ENCODE measurements around the gene ZBTB34. TPM values are rescaled to one million over a fixed set of nuclear protein-coding genes. Genes with fewer than 3 reads are reported as not detected.
A peak's percentile ranks its signal among the peaks of the same experiment; 100 is the strongest.

The ZBTB34 gene
- total and polyA plus RNA-seq, 9 of the 15 experiments (the other 6 are each of a cell fraction or from before 2014, with no cell fraction given), result 2.7 to 15.6 (median 9.8) TPM

GRCh38 chr9:126877418-126877817 is 17.0 kb downstream of the ZBTB34 start:
- H3K9ac ChIP-seq (ENCODE audit: insufficient read depth in 1 of 2, low read depth in 2 of 2, low read length in 2 of 2), result no peak overlapping the region
- WGBS (ENCODE audit: insufficient coverage, low coverage, missing lambda C conversion rate), result 92% methylated on average over 8 of the region's 9 CpGs
- BruUV-seq (replicated peaks), result no TSS peak
- no peak for ATAC-seq
- H3K27me3 ChIP-seq (ENCODE audit: control insufficient read depth in 2 of 2, insufficient read depth in 2 of 2, low read length in 2 of 2), result no peaks in the 10 kb centered on the region
- no peak overlapping the region for H3K4me2 ChIP-seq (ENCODE audit: insufficient read depth, low read length)
- no peak overlapping the region for H2AFZ ChIP-seq (ENCODE audit: low read depth, low read length)
- peaks cover 3 to 5% of the 10 kb centered on the region in 2 experiments; a peak in 1 of 5 replicates for H3K4me1 ChIP-seq (replicated peaks in 1 of 2; ENCODE audit: control insufficient read depth in 2 of 2, insufficient read depth in 2 of 2, low read length in 2 of 2)
- in situ Hi-C loops (cut with MboI), result no loop called here
- H4K20me1 ChIP-seq (replicated peaks; ENCODE audit: control insufficient read depth, insufficient read depth, low read length), result no peaks in the 10 kb centered on the region; the same call in 1 of the 2 replicates
- no peaks in the 10 kb centered on the region for H3K9me3 ChIP-seq (replicated peaks; ENCODE audit: control insufficient read depth, insufficient read depth, low read depth, low read length)
- no peak overlapping the region for H3K4me3 ChIP-seq
- no peak for TF ChIP-seq MXD1 (CRISPR knock-in tag; IDR thresholded peaks at IDR 0.05; ENCODE audit: borderline replicate concordance, poor library complexity, severe bottlenecking)
- ChIA-PET POLR2A (interaction anchor here (0.6 to 0.7 kb wide), 2 partner anchors 11 to 46 kb away, joined by 3 to 4 read pairs; no protein-coding TSS in a partner anchor), CTCF (ENCODE audit: low intra/inter-chr PET ratio) (no interaction called here)
- H3K79me2 ChIP-seq (ENCODE audit: control insufficient read depth, insufficient read depth, low read length), result peaks cover 26% of the 10 kb centered on the region; the same call in 2 of the 3 replicates
- intact Hi-C loops (cut with micrococcal nuclease), result no loop called here
- H3K27ac ChIP-seq (ENCODE audit: extremely low read depth, low read depth, low read length), result no peak overlapping the region
- no peak for DNase-seq (ENCODE audit: extremely low read depth in 1 of 4, low spot score in 3 of 4)
- FAIRE-seq, result no peak
- H3K9me1 ChIP-seq (ENCODE audit: control insufficient read depth, insufficient read depth, low read length), result no peaks in the 10 kb centered on the region
- peaks cover 34% of the 10 kb centered on the region for H3K36me3 ChIP-seq (ENCODE audit: control insufficient read depth, insufficient read depth, low read length)

- Histone ChIP-seq H3K27me3 (ENCODE audit: control insufficient read depth in 2 of 2, insufficient read depth in 2 of 2, low read length in 2 of 2) (no peaks in the 10 kb centered on the region), H3K4me2 (ENCODE audit: insufficient read depth, low read length) (no peak overlapping the region), H3K36me3 (ENCODE audit: control insufficient read depth, insufficient read depth, low read length) (peaks cover 43% of the 10 kb centered on the region), H3K27ac (ENCODE audit: extremely low read depth, low read depth, low read length) (no peak overlapping the region), H3K4me1 (replicated peaks in 1 of 2; ENCODE audit: control insufficient read depth in 2 of 2, insufficient read depth in 2 of 2, low read length in 2 of 2) (peaks cover 0 to 6% of the 10 kb centered on the region in 2 experiments; a peak in 3 of 5 replicates), H3K9ac (ENCODE audit: insufficient read depth in 1 of 2, low read depth in 2 of 2, low read length in 2 of 2) (no peak overlapping the region), H3K9me3 (replicated peaks; ENCODE audit: control insufficient read depth, insufficient read depth, low read depth, low read length) (no peaks in the 10 kb centered on the region), H4K20me1 (replicated peaks; ENCODE audit: control insufficient read depth, insufficient read depth, low read length) (peaks cover 10% of the 10 kb centered on the region; the same call in 1 of the 2 replicates), H3K79me2 (ENCODE audit: control insufficient read depth, insufficient read depth, low read length) (peaks cover 31% of the 10 kb centered on the region; the same call in 2 of the 3 replicates), H3K9me1 (ENCODE audit: control insufficient read depth, insufficient read depth, low read length) (no peaks in the 10 kb centered on the region), H2AFZ (ENCODE audit: low read depth, low read length) (no peak overlapping the region), H3K4me3 (no peak overlapping the region)
- FAIRE-seq, result no peak
- CTCF ChIA-PET (ENCODE audit: low intra/inter-chr PET ratio), result no interaction called here
- in situ Hi-C loops (cut with MboI) (no loop called here), intact Hi-C loops (cut with micrococcal nuclease) (no loop called here)
- no TSS peak for BruUV-seq (replicated peaks)
- no peak for ATAC-seq
- WGBS (ENCODE audit: insufficient coverage, low coverage, missing lambda C conversion rate), result 90% methylated on average over 9 of the region's 9 CpGs
- no peak for DNase-seq (ENCODE audit: extremely low read depth in 1 of 4, low spot score in 3 of 4)
- TF ChIP-seq POLR2G (IDR thresholded peaks at IDR 0.05; ENCODE audit: low read depth, low read length) (0 out of 2 replicates have a peak, but pooled peaks have one; percentile 8), JUN (IDR thresholded peaks at IDR 0.05; ENCODE audit: borderline replicate concordance, low read depth, low read length) (no peak), JUN (CRISPR knock-in tag; IDR thresholded peaks at IDR 0.05; ENCODE audit: borderline replicate concordance) (no peak), ZNF197 (CRISPR knock-in tag; IDR thresholded peaks at IDR 0.05; ENCODE audit: low read depth) (no peak)
- POLR2A ChIA-PET, result interaction anchor here (0.5 kb wide), 1 partner anchor 518 kb away, joined by 3 read pairs; the partner anchor contains the start of gene SLC2A8
Measured at GRCh38 chr9:126879288-126879687, 18.8 kb downstream of the ZBTB34 start.

Data from K562 (cell line).